Left ventricle myocardium inferior (tissue), 1 donor: ENCODE data around the gene IGF2BP1. TPM values are rescaled to one million over a fixed set of nuclear protein-coding genes. Genes with fewer than 3 reads are reported as not detected.
"Not testable (repeated sequence)": the region's sequence is repeated elsewhere in the genome, so short reads cannot be mapped to it uniquely, and the experiment has no call there.

ENCODE experiments used
- DNase-seq: peaks from one replicate; pipeline ENCODE4 v3.0.0-alpha.2; 2020
- H3K27ac ChIP-seq: fragments of 200-600 bp; replicated peaks from 2 replicates; pipeline ENCODE4 v1.8.0; 2021
- H3K27me3 ChIP-seq: fragments of 200-600 bp; 2 replicates; pipeline ENCODE4 v1.8.0; 2021; ENCODE audit warnings: low read depth
- H3K36me3 ChIP-seq: fragments of 200-600 bp; 2 replicates; pipeline ENCODE4 v1.8.0; 2021
- H3K4me1 ChIP-seq: fragments of 200-600 bp; 2 replicates; pipeline ENCODE4 v1.8.0; 2021
- H3K4me3 ChIP-seq: fragments of 200-600 bp; 2 replicates; pipeline ENCODE4 v1.8.0; 2021; ENCODE audit warnings: mild to moderate bottlenecking, moderate library complexity
- H3K9me3 ChIP-seq: fragments of 200-600 bp; replicated peaks from 2 replicates; pipeline ENCODE4 v1.8.0; 2021
- CTCF ChIP-seq: fragments of 200-600 bp; IDR thresholded peaks from 2 replicates; pipeline ENCODE4 v1.8.0; 2021; ENCODE audit warnings: antibody characterized with exemption, mild to moderate bottlenecking, borderline replicate concordance
- intact Hi-C: fragments of 100-400 bp; cut with micrococcal nuclease; formaldehyde crosslinking; loops from one replicate; pipeline ENCODE4 v1.11.0; 2022
- total RNA-seq: library from RNA; stranded (reverse); fragmentation: NEBNext Ultra II Directional; extraction: Animal tissue kit (Norgen Biotek cat#: 25700); gene quantifications from one replicate; pipeline ENCODE4 v1.2.1, GENCODE V29; 2021
- donor health status: DM: no; HTN: yes; CAD: no; lungs with severe emphysema.

Gene IGF2BP1
- total RNA-seq, 1 donor from 2014 or later = not detected

GRCh38 chr17:49002331-49002730, 5.1 kb downstream of the IGF2BP1 start:
- Histone ChIP-seq H3K27me3 (peaks cover 100% of the 10 kb centered on the region), H3K4me3 (no peak overlapping the region), H3K36me3 (no peaks in the 10 kb centered on the region), H3K4me1 (peaks cover 15% of the 10 kb centered on the region), H3K9me3 (no peaks in the 10 kb centered on the region), H3K27ac (no peak overlapping the region)
- intact Hi-C loops = no loop called here
- no peak for DNase-seq
- no peak for TF ChIP-seq CTCF

- DNase-seq = no peak
- intact Hi-C loops = no loop called here
- no peak for TF ChIP-seq CTCF
- no peak overlapping the region for H3K4me3 ChIP-seq
- peaks cover 100% of the 10 kb centered on the region for H3K27me3 ChIP-seq
- H3K27ac ChIP-seq = no peak overlapping the region
- H3K9me3 ChIP-seq = no peaks in the 10 kb centered on the region
- peaks cover 11% of the 10 kb centered on the region for H3K4me1 ChIP-seq
- H3K36me3 ChIP-seq = no peaks in the 10 kb centered on the region
Measured at GRCh38 chr17:49002766-49003165, 5.6 kb downstream of the IGF2BP1 start.

GRCh38 chr17:49003557-49004511, 6.6 kb downstream of the IGF2BP1 start:
- no peaks in the 10 kb centered on the region for H3K36me3 ChIP-seq
- DNase-seq = no peak
- H3K4me1 ChIP-seq = peaks cover 4% of the 10 kb centered on the region
- H3K27ac ChIP-seq = no peak overlapping the region
- intact Hi-C loops = no loop called here
- H3K27me3 ChIP-seq = peaks cover 100% of the 10 kb centered on the region
- no peak overlapping the region for H3K4me3 ChIP-seq
- no peaks in the 10 kb centered on the region for H3K9me3 ChIP-seq
- TF ChIP-seq CTCF = no peak

- intact Hi-C loops = no loop called here
- peaks cover 100% of the 10 kb centered on the region for H3K27me3 ChIP-seq
- no peak for TF ChIP-seq CTCF
- no peaks in the 10 kb centered on the region for H3K36me3 ChIP-seq
- no peak for DNase-seq
- H3K9me3 ChIP-seq = no peaks in the 10 kb centered on the region
- peaks cover 4% of the 10 kb centered on the region for H3K4me1 ChIP-seq
- no peak overlapping the region for H3K27ac ChIP-seq
- H3K4me3 ChIP-seq = no peak overlapping the region
Measured at GRCh38 chr17:49005140-49005539, 8.0 kb downstream of the IGF2BP1 start.

- peaks cover 100% of the 10 kb centered on the region for H3K27me3 ChIP-seq
Measured at GRCh38 chr17:49008908-49009307, 11.7 kb downstream of the IGF2BP1 start.

GRCh38 chr17:49012769-49013255, 15.6 kb downstream of the IGF2BP1 start:
- no peaks in the 10 kb centered on the region for H3K36me3 ChIP-seq
- H3K9me3 ChIP-seq = no peaks in the 10 kb centered on the region
- intact Hi-C loops = no loop called here
- peaks cover 100% of the 10 kb centered on the region for H3K27me3 ChIP-seq
- H3K4me1 ChIP-seq = peaks cover 5% of the 10 kb centered on the region
- no peak for DNase-seq
- no peak overlapping the region for H3K4me3 ChIP-seq
- H3K27ac ChIP-seq = no peak overlapping the region
- no peak for TF ChIP-seq CTCF

More at GRCh38 chr17:49008908-49009307, 11.7 kb downstream of the IGF2BP1 start:
- H3K36me3 ChIP-seq, H3K9me3 ChIP-seq, H3K4me1 ChIP-seq, intact Hi-C loops, H3K4me3 ChIP-seq, H3K27ac ChIP-seq, DNase-seq: not testable (repeated sequence)
